ENCODE results near the gene AVPR2.

AVPR2 gene

GRCh38 chrX:153935326-153935851 lies 30.9 kb downstream of the AVPR2 start:
- H3K9me3 Mint-ChIP-seq: no peaks in the 10 kb centered on the region
- peaks cover 29% of the 10 kb centered on the region for H3K36me3 Mint-ChIP-seq (ENCODE audit: low read depth)
- H3K27me3 Mint-ChIP-seq: no peaks in the 10 kb centered on the region
- H3K27ac Mint-ChIP-seq: peak overlapping the region; percentile 71
- peak overlapping the region; percentile 72 for H3K4me3 Mint-ChIP-seq
- peaks cover 22% of the 10 kb centered on the region for H3K4me1 Mint-ChIP-seq (ENCODE audit: low read depth)

GRCh38 chrX:153937056-153937455 lies 32.6 kb downstream of the AVPR2 start:
- Mint-ChIP-seq H3K27me3 (no peaks in the 10 kb centered on the region), H3K9me3 (no peaks in the 10 kb centered on the region), H3K4me1 (ENCODE audit: low read depth) (peaks cover 23% of the 10 kb centered on the region), H3K36me3 (ENCODE audit: low read depth) (peaks cover 14% of the 10 kb centered on the region), H3K4me3 (no peak overlapping the region), H3K27ac (no peak overlapping the region)

GRCh38 chrX:153938226-153938786 lies 33.8 kb downstream of the AVPR2 start:
- no peaks in the 10 kb centered on the region for H3K9me3 Mint-ChIP-seq
- H3K27me3 Mint-ChIP-seq: no peaks in the 10 kb centered on the region
- no peak overlapping the region for H3K4me3 Mint-ChIP-seq
- peaks cover 23% of the 10 kb centered on the region for H3K4me1 Mint-ChIP-seq (ENCODE audit: low read depth)
- H3K36me3 Mint-ChIP-seq (ENCODE audit: low read depth): peaks cover 13% of the 10 kb centered on the region
- H3K27ac Mint-ChIP-seq: peak overlapping the region; percentile 11

GRCh38 chrX:153939573-153939972 lies 35.1 kb downstream of the AVPR2 start:
- Mint-ChIP-seq H3K4me1 (ENCODE audit: low read depth) (peaks cover 27% of the 10 kb centered on the region), H3K36me3 (ENCODE audit: low read depth) (peaks cover 6% of the 10 kb centered on the region)

GRCh38 chrX:153941336-153942252 lies 37.1 kb downstream of the AVPR2 start:
- peaks cover 6% of the 10 kb centered on the region for H3K36me3 Mint-ChIP-seq (ENCODE audit: low read depth)
- no peaks in the 10 kb centered on the region for H3K9me3 Mint-ChIP-seq
- peak overlapping the region; percentile 82 for H3K4me3 Mint-ChIP-seq
- peak overlapping the region; percentile 80 for H3K27ac Mint-ChIP-seq
- H3K27me3 Mint-ChIP-seq: no peaks in the 10 kb centered on the region
- peaks cover 20% of the 10 kb centered on the region for H3K4me1 Mint-ChIP-seq (ENCODE audit: low read depth)

More at GRCh38 chrX:153939573-153939972, 35.1 kb downstream of the AVPR2 start:
- no peak overlapping the region for H3K27ac Mint-ChIP-seq
- no peaks in the 10 kb centered on the region for H3K9me3 Mint-ChIP-seq
- peak overlapping the region; percentile 10 for H3K4me3 Mint-ChIP-seq
- H3K27me3 Mint-ChIP-seq: no peaks in the 10 kb centered on the region

- Mint-ChIP-seq H3K27ac (peak within 1 kb of the TSS; percentile 77), H3K4me1 (ENCODE audit: low read depth) (peaks cover 29% of the 10 kb centered on the region), H3K4me3 (peak within 1 kb of the TSS; percentile 79), H3K36me3 (ENCODE audit: low read depth) (no peaks in the 10 kb centered on the region), H3K9me3 (no peaks in the 10 kb centered on the region), H3K27me3 (no peaks in the 10 kb centered on the region)
Measured at GRCh38 chrX:153944140-153944799, 39.8 kb downstream of the AVPR2 start, which contains the start of gene RENBP. TSS of gene RENBP (minus strand) at chrX:153944643. CDS start at chrX:153944610, 33 bp downstream.

GRCh38 chrX:153944800-153945150 lies 40.3 kb downstream of the AVPR2 start:
- Mint-ChIP-seq H3K4me1 (ENCODE audit: low read depth) (peaks cover 33% of the 10 kb centered on the region), H3K27me3 (no peaks in the 10 kb centered on the region), H3K9me3 (no peaks in the 10 kb centered on the region), H3K27ac (no peak overlapping the region), H3K4me3 (peak overlapping the region; percentile 79), H3K36me3 (ENCODE audit: low read depth) (no peaks in the 10 kb centered on the region)

- Mint-ChIP-seq H3K4me1 (ENCODE audit: low read depth) (peaks cover 36% of the 10 kb centered on the region), H3K4me3 (no peak overlapping the region)
Measured at GRCh38 chrX:153945956-153946943, 41.8 kb downstream of the AVPR2 start.

GRCh38 chrX:153947009-153947769 lies 42.7 kb downstream of the AVPR2 start:
- H3K36me3 Mint-ChIP-seq (ENCODE audit: low read depth): peaks cover 12% of the 10 kb centered on the region
- H3K4me3 Mint-ChIP-seq: peak overlapping the region; percentile 9
- peak overlapping the region; percentile 84 for H3K27ac Mint-ChIP-seq
- H3K9me3 Mint-ChIP-seq: no peaks in the 10 kb centered on the region
- peaks cover 38% of the 10 kb centered on the region for H3K4me1 Mint-ChIP-seq (ENCODE audit: low read depth)
- no peaks in the 10 kb centered on the region for H3K27me3 Mint-ChIP-seq

More at GRCh38 chrX:153945956-153946943, 41.8 kb downstream of the AVPR2 start:
- H3K9me3 Mint-ChIP-seq: no peaks in the 10 kb centered on the region
- H3K27ac Mint-ChIP-seq: no peak overlapping the region
- H3K27me3 Mint-ChIP-seq: no peaks in the 10 kb centered on the region
- peaks cover 9% of the 10 kb centered on the region for H3K36me3 Mint-ChIP-seq (ENCODE audit: low read depth)

- Mint-ChIP-seq H3K9me3 (no peaks in the 10 kb centered on the region), H3K36me3 (ENCODE audit: low read depth) (peaks cover 12% of the 10 kb centered on the region), H3K27ac (peak overlapping the region; percentile 84), H3K4me3 (no peak overlapping the region), H3K27me3 (no peaks in the 10 kb centered on the region), H3K4me1 (ENCODE audit: low read depth) (peaks cover 38% of the 10 kb centered on the region)
Measured at GRCh38 chrX:153948002-153948466, 43.6 kb downstream of the AVPR2 start.

GRCh38 chrX:153948847-153949805 lies 44.7 kb downstream of the AVPR2 start:
- peak overlapping the region; percentile 84 for H3K27ac Mint-ChIP-seq
- no peaks in the 10 kb centered on the region for H3K27me3 Mint-ChIP-seq
- peaks cover 12% of the 10 kb centered on the region for H3K36me3 Mint-ChIP-seq (ENCODE audit: low read depth)
- H3K4me1 Mint-ChIP-seq (ENCODE audit: low read depth): peaks cover 38% of the 10 kb centered on the region
- H3K9me3 Mint-ChIP-seq: no peaks in the 10 kb centered on the region
- no peak overlapping the region for H3K4me3 Mint-ChIP-seq

- Mint-ChIP-seq H3K4me3 (no peak overlapping the region), H3K9me3 (no peaks in the 10 kb centered on the region), H3K4me1 (ENCODE audit: low read depth) (peaks cover 35% of the 10 kb centered on the region), H3K27me3 (no peaks in the 10 kb centered on the region), H3K27ac (no peak overlapping the region), H3K36me3 (ENCODE audit: low read depth) (peaks cover 12% of the 10 kb centered on the region)
Measured at GRCh38 chrX:153950127-153950526, 45.7 kb downstream of the AVPR2 start.
